HG03521 (cell line): ENCODE measurements around the gene PIK3R2.

Experiments
- ATAC-seq: cut with Tn5 transposase; IDR thresholded peaks from one replicate; pipeline ENCODE4 v1.9.1; 2021; ENCODE audit warnings: mild to moderate bottlenecking, moderate library complexity; ENCODE audit not compliant: unreplicated experiment

PIK3R2 gene

DNA sequence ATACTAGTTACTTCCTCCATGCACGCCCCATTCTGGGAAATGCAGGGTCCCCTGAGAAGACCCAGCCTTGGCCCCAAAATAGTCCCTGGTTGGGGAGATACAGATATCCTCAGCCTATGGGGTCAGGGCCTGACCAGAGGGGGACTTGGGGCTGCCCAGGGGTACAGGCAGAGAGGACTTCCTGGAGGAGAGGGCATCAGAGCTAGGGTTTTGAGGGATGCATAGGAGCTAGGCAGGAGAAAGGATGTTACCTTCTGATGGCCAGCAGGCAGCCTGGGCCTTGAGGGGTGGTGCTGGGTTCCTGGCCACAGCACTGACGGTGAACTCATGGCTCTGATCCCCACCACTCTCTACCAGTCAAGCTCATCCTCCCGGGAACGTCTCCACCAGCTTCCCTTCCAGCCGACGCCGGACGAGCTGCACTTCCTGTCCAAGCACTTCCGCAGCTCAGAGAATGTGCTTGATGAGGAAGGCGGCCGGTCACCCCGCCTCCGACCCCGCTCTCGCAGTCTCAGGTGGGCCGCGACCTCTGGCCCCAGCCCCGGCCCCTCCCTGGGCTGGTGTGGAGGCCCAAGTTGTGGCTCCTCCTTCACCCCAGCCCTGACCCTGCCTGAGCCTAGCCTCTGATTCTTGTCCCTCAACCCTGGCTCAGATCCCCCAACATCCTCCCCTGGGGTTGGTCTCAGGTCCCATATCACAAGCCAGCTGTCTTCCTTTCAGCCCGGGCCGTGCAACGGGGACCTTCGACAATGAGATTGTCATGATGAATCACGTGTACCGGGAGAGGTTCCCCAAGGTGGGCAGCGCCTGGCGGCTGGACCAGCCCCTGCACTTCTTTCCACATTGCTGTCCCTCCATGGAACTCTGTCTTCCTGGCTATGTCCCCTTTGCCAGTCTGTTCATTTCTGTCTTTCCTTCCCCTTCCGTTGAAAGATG is 29.8 kb upstream of the PIK3R2 start:
- no peak for ATAC-seq

GRCh38 chr19:18123819-18124218 is 29.1 kb upstream of the PIK3R2 start:
- no peak for ATAC-seq

DNA sequence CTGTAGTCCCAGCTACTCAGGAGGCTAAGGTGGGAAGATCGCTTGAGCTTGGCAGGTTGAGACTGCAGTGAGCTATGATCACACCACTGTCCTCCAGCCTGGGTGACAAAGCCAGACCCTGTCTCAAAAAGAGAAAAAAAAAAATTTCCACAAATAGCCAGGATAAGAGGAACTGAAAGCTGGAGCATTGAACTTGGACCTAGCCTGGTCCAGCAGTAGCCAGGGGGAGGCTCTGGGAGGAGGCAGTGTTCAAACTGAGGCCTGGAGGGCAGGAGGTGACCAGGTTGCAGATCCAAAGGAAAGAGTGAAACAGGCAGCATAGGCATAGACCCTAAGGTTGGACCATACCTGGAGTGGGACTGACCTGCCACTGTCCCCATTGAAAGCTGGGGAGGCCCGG is 26.9 kb upstream of the PIK3R2 start:
- ATAC-seq, result no peak

- no peak for ATAC-seq
Measured at GRCh38 chr19:18128044-18128443, 24.9 kb upstream of the PIK3R2 start.

- no peak for ATAC-seq
Measured at GRCh38 chr19:18128805-18129204, 24.2 kb upstream of the PIK3R2 start.

DNA sequence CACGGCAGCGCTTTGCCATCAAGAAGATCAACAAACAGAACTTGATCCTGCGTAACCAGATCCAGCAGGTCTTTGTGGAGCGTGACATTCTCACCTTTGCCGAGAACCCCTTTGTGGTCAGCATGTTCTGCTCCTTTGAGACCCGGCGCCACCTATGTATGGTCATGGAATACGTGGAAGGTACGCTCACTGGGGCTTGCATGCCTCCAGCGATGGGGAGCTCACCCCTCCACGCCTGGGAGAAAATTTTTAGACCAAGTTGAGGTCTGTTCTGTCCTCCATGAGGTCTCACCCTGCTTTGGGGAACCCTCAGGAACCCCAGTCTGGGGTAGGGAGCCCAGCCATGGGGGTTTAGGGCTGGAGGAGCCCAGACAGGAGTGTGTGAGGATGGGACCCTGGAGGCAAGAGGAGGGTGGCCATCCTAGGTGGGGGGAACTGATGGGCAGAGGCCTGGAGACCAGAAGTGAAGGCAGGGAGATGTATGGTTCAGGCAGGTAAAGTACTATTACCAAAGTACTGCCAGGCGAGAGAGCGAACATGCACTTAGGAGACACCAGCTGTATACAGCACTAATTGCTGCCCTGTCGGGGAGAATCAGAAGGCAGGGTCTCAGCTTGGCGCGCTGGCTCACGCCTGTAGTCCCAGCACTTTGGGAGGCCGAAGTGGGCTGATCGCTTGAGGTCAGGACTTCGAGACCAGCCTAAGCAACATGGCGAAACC is 22.3 kb upstream of the PIK3R2 start:
- no peak for ATAC-seq

DNA sequence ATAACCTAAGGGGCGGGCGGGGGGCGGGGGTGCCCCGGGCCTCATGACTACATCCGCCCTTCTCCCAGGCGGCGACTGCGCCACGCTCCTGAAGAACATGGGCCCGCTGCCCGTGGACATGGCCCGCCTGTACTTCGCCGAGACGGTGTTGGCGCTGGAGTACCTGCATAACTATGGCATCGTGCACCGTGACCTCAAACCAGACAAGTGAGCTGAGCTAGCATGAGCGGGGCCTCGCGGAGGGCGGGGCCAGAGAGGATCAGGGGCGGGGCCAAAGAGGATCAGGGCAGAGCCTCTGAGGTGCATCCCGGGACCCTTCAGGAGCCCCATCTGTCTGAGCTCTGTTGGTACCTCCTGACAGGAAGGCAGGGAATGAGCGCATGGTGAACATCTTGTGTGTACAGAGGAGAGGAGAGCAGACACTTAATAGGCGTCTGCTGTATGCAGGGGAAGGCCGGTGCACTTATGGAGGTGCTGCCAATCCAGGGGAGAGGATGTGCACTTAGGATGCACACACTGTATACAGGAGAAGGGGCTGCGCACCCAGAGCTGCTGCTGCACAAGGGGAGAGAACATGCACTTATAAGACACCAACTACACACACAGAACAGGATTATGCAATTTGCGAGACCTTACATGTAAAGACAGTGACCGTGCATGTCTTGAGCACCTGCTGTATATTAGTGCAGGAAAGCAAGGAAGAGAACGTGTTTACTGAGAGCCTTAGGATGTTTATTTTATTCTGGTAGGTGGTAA is 20.9 kb upstream of the PIK3R2 start:
- no peak for ATAC-seq

DNA sequence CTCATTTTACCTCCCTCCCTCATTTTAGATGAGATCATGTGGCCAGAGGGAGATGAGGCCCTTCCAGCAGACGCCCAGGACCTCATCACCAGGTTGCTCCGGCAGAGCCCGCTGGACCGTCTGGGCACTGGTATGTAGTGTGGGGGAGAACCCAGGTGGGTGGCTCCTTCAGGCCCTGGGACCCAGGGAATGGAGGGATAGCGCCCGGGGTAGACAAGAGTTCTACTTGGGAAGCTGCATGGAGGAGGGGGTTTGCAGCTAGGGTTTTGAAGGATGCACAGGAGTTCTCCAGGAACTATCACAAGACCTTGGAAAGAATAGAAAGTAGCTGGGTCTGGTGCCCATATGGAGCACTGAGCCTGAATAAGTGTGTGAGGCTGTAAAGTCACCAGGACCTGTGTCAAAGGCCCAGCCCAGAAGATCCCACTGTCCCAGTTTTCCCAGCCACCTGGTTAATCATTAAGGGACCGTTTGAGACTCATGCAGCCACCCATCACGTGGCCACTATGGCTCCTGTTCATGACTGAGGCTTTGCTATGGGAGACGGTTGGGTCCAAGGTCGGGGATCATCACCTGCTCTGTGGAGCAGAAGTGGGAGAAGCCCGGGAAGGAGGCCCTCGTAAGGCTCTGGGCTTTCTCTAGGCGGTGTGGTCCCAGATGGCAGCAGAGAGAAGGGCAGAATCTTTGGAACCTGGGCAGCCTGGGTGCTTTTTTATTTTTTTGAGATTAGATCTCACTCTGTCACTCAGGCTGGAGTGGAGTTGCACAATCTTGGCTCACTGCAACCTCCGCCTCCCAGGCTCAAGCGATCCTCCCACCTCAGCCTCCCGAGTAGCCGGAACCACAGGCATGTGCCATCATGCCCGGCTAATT is 17.0 kb upstream of the PIK3R2 start:
- ATAC-seq, result no peak

GRCh38 chr19:18137242-18137641 is 15.7 kb upstream of the PIK3R2 start:
- ATAC-seq, result no peak

- ATAC-seq, result no peak
Measured at GRCh38 chr19:18137657-18138339, 15.2 kb upstream of the PIK3R2 start.

DNA sequence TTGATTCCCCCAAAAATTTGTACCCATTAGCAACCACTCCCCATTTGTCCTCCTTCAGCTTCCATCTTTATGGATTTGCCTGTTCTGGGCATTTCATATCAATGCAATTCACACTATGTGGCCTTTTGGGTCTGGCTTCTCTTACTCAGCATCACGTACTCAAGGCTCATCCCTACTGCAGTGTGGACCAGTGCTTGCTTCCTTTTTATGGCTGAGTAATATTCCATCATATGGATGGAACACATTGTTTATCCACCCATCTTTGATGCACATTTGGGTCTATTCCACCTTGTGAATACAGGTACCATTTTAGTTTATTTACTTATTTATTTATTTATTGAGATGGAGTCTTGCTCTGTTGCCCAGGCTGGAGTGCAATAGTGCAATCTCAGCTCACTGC is 12.5 kb upstream of the PIK3R2 start:
- no peak for ATAC-seq

GRCh38 chr19:18141031-18141430 is 11.9 kb upstream of the PIK3R2 start:
- ATAC-seq, result no peak

DNA sequence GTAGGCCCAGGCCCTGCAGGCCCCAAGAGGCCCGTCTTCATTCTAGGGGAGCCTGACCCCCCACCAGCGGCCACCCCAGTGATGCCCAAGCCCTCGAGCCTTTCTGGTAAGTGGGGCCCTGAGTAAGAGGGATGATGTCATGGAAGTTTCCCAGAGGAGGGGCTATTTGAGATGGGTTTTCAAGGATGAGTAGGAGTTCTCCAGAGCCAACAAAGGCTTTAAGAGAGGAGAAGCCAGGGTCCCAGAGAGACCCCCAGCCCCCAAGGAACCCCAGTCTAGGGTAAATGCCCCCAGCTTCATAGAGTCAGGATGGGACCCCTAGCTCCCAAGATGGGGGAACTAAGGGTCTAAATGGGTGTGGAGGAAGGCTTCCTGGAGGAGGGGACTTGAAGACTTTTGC is 9.1 kb upstream of the PIK3R2 start:
- ATAC-seq, result no peak

DNA sequence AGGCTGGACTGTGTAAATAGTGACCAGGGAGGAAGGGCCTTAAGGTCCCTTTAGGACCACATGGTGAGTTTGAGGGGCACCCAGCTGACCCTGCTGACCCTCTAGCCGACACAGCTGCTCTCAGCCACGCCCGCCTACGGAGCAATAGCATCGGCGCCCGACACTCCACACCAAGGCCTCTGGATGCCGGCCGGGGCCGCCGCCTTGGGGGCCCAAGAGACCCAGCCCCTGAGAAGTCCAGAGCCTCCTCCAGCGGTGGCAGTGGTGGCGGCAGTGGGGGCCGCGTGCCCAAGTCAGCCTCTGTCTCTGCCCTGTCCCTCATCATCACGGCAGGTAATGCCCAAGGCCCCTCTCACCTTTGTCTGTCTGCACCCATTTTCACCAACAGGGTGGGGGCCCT is 8.6 kb upstream of the PIK3R2 start:
- ATAC-seq, result no peak

DNA sequence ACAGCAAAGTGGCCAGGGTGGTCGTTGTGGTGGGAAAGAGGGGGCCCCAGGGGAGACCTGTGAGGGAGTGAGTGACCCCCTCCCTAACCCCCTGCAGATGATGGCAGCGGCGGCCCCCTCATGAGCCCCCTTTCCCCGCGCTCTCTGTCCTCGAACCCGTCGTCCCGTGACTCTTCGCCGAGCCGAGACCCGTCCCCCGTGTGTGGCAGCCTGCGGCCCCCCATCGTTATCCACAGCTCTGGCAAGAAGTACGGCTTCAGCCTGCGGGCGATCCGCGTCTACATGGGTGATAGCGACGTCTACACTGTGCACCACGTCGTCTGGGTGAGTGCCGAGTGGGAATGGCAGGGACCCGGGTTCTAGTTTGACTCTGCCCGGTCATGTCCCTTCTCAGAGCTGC is 8.1 kb upstream of the PIK3R2 start:
- no peak for ATAC-seq

GRCh38 chr19:18145391-18145999 is 7.5 kb upstream of the PIK3R2 start:
- no peak for ATAC-seq

- no peak for ATAC-seq
Measured at GRCh38 chr19:18147396-18147795, 5.6 kb upstream of the PIK3R2 start.

- ATAC-seq, result no peak
Measured at GRCh38 chr19:18149596-18149975, 3.4 kb upstream of the PIK3R2 start.

- no peak for ATAC-seq
Measured at GRCh38 chr19:18150776-18151624, 2.0 kb upstream of the PIK3R2 start.
